Retinal pigment epithelial cell (primary cell): Measurements from ENCODE around the gene DIRAS1.
"Not testable (repeated sequence)": the region's sequence is repeated elsewhere in the genome, so short reads cannot be mapped to it uniquely, and the experiment has no call there.

Experiments used
- DNase-seq: peaks from one replicate; pipeline ENCODE4 v3.0.0-alpha.2; 2010; ENCODE audit warnings: low read depth
- H3K4me3 ChIP-seq: 2 replicates; pipeline ENCODE4 v1.5.1; 2011; ENCODE audit warnings: mild to moderate bottlenecking, low read length, control low read depth, moderate library complexity
- TF ChIP-seq, protein P1 (sequence below): conservative IDR thresholded peaks from 2 replicates; pipeline ENCODE4 v1.5.1; 2011; ENCODE audit warnings: low read depth, low read length, control low read depth, inconsistent platforms

Gene DIRAS1

GRCh38 chr19:2714531-2715269 lies 6.5 kb downstream of the DIRAS1 start:
- TF ChIP-seq, protein P1, sequence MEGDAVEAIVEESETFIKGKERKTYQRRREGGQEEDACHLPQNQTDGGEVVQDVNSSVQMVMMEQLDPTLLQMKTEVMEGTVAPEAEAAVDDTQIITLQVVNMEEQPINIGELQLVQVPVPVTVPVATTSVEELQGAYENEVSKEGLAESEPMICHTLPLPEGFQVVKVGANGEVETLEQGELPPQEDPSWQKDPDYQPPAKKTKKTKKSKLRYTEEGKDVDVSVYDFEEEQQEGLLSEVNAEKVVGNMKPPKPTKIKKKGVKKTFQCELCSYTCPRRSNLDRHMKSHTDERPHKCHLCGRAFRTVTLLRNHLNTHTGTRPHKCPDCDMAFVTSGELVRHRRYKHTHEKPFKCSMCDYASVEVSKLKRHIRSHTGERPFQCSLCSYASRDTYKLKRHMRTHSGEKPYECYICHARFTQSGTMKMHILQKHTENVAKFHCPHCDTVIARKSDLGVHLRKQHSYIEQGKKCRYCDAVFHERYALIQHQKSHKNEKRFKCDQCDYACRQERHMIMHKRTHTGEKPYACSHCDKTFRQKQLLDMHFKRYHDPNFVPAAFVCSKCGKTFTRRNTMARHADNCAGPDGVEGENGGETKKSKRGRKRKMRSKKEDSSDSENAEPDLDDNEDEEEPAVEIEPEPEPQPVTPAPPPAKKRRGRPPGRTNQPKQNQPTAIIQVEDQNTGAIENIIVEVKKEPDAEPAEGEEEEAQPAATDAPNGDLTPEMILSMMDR = no peak
- no peak for DNase-seq
- no peak overlapping the region for H3K4me3 ChIP-seq

GRCh38 chr19:2714102-2714501 lies 7.1 kb downstream of the DIRAS1 start:
- not testable (repeated sequence) for DNase-seq, H3K4me3 ChIP-seq

- not testable (repeated sequence) for DNase-seq, H3K4me3 ChIP-seq
Observed at GRCh38 chr19:2713170-2713569, 8.0 kb downstream of the DIRAS1 start.

- no peak overlapping the region for H3K4me3 ChIP-seq
- TF ChIP-seq, protein P1 = no peak
- DNase-seq = no peak
Observed at GRCh38 chr19:2711875-2712205, 9.3 kb downstream of the DIRAS1 start.

GRCh38 chr19:2711172-2711874 lies 9.8 kb downstream of the DIRAS1 start:
- DNase-seq = no peak
- no peak overlapping the region for H3K4me3 ChIP-seq
- TF ChIP-seq, protein P1 = no peak

DNA sequence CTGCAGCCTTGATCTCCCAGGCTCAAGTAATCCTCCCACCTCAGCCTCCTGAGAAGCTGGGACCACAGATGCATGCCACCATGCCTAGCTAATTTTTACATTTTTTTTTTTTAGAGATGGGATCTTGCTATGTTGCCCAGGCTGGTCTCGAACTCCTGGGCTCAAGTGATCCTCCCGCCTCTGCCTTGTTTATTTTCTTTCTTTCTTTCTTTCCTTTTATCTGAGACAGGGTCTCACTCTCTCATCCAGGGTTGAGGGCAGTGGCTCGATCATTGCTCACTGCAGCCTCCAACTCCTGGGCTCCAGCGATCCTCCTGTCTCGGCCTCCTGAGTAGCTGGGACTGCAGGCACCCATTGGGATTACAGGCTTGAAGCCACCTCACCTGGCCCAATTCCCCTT lies 14.9 kb downstream of the DIRAS1 start:
- no peak for DNase-seq
- TF ChIP-seq, protein P1 = no peak
- H3K4me3 ChIP-seq = no peak overlapping the region

DNA sequence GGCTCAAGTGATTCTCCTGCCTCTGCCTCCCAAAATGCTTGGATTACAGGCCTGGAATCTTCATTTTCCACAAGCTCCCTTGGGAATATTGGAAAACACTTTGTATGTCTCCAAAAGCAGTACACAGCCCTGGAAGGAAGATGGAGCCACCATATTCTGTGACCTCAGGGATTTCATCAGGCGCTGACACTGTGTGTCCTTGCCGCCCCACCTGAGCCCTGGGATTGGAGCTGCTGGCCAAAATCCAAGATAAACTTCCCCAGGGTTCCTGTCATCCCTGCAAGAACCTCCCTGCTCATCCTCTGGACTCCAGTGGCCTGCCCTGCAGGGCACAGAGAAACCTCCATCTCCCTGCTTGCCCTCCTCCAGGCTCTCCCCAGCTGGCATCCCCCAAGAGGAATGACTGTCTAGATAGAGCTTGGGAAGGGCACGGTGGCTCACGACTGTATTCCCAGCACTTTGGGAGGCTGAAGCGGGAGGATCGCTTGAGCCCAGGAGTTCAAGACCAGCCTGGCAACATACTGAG lies 17.4 kb downstream of the DIRAS1 start:
- TF ChIP-seq, protein P1 = no peak
- DNase-seq = no peak
- H3K4me3 ChIP-seq = no peak overlapping the region

DNA sequence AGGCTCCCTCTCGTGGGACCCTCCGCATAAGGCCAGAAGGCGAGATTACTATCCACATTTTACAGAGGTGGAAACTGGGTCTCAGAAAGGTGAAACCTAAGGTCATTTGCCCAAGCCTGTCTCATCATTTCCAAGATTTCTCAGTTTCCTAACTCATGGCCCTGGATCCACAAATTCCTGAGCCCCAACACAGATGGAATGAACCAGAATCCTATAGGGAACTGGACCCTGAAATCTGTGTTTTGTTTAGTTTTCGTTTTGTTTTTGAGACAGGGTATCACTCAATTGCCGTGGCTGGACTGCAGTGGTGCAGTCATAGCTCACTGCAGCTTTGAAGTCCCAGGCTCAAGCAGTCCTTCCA lies 18.1 kb downstream of the DIRAS1 start:
- DNase-seq = no peak
- peak overlapping the region; percentile 22 for H3K4me3 ChIP-seq

More for the DNA sequence above, 18.1 kb downstream of the DIRAS1 start:
- TF ChIP-seq, protein P1 = no peak
